DMS 273 treated with DMSO at 0.1 percent for 48 hours (cell line): ENCODE results near the gene SMAD6.

Experiments
- DNase-seq: peaks from one replicate; lab custom pipeline; 2025; lab: John Stamatoyannopoulos, UW

Gene SMAD6

DNA sequence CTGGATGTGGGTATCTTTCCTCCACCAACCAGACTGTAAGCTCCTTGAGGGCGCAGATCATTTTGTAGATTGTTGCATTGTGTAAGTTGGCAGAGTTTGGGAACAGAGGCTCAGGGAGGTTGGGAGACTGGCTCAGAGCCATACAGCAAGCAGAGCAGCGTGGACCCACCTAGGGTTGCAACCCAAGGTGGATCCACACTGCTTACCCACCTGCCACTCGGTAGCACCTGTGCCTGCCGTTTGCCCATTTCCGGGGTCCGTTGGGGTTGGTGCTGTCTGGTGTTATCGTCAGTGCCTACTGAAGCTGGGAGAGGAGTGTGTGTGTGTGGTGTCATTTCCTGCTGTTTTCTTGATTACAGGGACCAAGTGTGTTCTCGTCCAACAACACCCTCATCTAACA lies 19.0 kb downstream of the SMAD6 start:
- DNase-seq: no peak

DNA sequence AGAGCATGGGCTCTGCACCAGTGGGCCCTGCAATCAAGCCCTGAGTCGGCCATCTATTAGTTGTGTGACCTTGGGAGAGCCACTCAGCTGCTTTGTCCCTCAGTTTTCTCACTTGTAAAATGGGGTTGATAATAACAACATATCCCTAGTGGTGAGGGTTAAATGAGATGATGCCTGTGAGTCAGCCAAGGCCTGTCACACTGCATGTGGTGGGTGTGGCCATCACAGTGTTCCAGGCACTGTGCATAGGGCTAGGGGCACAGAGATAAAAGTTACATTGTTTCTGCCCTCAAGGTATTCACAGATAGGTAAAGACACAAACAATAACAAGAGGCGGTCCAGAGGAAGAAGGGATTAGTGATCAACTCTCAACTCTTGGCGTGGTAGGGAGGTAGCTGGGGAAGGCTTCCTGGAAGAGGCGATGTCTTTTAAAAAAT lies 19.5 kb downstream of the SMAD6 start:
- DNase-seq: no peak

DNA sequence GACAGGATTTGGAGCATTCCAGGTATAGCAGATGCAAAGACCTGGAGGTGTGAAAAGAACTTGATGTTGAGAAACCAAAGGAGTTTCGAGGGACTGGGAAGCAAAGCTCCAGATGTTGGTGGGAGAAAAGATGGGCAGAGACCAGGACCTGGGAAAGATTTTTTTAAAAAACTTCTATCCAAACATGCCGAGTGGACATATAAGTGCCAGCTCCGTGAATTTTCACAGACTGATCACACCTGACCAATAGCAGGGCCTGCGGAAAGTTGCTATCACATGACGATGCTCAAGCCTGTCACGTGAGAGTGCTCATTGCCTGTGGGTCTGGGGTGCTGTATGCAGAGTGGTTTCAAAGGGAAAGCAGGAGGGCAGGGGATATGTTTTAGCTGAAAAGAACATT lies 19.9 kb downstream of the SMAD6 start:
- DNase-seq: no peak

GRCh38 chr15:66722757-66723540 lies 20.9 kb downstream of the SMAD6 start:
- DNase-seq: no peak

DNA sequence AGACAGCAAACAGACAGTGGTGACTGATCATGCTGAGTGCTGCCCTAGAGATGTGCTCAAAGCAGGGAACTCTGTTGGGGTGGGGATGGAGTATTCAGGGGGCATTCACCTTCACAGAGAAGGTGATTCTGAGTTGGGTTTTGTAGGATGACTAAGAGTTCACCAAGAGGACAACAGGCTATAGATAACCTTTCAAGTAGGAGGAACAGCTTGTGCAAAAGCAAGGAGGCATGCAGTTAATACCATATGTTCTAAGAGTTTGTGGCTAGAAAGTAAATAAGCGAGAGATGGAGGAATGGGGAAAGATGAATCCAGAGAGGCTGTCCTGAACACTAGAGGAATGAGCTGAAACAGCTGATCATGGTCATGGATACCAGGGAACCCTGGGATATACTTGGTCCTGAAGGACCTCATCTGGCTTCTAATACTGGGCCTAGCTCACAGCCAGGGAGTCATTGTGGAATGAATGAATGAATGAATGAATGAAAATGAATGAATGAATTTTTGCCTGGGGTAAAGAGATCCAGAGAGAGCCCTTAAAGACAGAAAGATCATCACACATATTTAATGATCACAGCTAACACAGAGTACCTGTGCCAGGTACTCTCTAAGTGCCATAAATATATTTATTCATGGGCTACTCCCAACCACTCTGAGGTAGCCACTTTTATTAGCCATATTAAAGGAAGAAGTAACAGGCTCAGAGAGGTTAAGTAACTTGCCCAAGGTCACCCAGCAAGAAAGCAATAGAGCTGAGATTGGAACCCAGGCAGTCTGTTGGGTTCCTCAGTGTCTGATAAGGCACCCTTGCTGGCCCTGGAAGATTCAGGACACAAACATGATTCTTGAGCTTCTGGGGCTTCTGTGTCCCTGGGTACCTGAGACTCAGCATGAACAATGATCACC lies 22.0 kb downstream of the SMAD6 start:
- no peak for DNase-seq

- no peak for DNase-seq
Measured at GRCh38 chr15:66724732-66725463, 22.9 kb downstream of the SMAD6 start.

DNA sequence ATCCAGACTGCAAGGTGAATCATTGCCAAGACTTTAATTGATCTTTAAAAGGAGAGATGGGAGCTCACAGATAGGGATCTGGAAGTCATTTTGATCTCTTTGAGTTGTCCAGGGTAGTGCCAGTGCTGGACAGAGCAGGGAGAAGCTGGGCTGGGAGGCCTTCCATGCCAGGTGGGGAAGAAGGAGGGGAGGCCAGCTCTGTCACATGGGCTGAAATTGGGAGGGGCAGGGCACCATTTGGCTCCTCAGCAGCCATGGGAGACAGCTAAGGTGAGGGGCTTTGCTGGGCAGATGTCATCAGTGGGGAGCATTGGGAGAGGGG lies 23.4 kb downstream of the SMAD6 start:
- no peak for DNase-seq

DNA sequence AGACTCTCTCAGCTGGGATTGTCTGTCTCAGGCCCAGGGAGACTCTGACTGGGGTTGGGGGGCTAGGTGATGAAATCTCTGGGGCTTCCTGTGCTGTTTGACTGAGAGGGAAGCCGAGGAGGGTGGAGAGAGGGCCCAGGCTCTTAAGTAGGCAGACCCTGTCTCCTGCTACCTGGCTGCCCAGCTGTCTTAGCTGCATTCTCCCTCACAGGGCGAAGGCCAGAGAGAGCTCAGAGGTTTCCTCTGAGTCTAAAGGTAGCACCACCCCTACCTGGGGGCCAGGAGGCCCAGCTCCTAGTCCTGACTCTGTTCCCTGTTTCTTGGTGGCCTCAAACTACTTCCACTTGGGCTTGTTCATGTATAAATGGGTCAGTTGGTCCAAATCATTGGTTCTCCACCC lies 24.4 kb downstream of the SMAD6 start:
- no peak for DNase-seq

DNA sequence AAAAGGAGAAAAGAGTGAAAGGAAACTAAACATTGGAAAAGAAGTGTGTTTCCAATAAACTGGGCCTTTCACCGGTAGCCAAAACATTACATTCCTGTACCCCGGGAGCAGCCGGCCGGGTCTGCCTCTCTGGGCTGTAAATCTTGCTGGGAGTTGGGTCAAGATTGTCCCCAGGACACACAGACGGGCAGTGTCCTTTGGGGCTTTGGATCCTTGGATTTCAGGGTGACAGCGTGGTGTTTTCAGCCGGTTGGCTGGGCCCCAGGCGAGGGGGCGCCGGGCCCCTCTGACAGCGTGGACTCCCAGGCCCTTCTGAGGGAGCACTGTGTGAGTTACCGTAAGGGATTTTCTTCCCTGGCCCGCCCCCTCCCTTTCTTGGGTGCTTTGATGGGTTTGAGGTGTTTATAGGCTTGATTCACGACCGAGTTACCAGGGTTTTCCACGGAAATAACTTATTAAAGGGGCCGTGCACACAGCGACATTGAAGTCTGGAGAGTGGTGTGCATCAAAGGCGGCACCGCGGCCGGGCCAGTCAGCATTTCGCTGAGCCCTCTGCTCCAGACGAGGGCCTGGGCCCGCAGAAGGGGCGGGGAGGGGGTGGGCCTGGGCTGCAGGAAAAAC lies 27.4 kb downstream of the SMAD6 start:
- no peak for DNase-seq

DNA sequence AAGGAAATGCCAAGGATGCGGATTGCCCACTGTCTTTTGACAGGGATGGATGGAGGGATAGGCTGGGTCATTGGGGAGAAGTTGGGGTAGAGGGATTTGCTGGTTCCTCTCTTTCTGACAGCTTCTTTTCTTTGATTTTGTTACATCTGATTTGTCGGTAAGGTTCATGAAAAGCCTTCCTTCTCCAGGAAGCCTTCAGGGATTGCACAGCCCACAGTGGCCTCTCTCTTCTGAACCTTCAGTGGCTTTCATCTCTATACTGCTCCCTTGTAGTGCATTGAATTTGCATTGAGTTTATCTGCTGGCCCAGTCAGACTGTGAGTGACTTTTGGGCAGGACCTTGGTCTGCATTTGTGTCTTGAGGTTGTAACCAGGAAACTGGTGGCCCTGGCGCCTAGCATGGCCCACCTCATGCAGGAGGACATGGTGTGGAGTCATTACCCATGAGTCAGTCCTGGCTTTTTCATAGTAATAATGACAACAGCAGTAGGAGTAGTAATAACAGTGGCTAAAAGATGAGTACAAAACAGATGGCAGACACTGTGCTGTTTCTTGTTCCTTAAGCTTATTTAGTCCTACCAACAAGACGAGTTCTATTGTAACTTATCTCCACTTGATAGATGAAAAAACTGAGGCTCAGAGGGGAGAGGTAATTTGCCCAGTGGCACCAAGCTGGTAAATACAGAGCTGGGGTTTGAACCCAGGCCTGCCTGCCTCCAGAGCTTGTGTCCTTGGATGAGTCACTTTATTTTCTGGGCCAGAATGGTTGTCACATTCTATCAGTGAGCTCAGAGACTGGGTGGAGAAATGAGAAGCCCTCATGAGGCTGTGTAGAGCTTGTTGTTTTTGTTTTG lies 28.4 kb downstream of the SMAD6 start:
- no peak for DNase-seq

DNA sequence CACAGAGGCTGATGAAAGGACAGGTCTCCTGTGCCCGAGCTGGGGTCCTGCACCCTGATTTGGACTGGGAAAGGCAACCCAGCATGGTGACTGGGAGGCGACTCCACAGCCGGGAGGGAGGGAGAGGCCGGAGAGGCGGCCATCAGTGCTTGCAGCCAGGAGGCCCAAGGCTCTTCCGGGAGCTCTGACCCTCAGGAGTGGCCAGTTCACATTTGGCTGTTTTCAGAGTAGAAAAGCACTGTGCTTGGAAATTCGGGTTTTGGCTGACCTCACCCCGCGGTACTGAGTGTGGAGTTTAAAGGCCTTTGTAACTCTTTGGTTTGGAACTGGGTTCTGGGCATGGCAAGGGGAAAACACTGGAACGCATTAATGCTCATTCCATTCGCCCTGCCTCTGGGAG lies 31.9 kb downstream of the SMAD6 start:
- no peak for DNase-seq

DNA sequence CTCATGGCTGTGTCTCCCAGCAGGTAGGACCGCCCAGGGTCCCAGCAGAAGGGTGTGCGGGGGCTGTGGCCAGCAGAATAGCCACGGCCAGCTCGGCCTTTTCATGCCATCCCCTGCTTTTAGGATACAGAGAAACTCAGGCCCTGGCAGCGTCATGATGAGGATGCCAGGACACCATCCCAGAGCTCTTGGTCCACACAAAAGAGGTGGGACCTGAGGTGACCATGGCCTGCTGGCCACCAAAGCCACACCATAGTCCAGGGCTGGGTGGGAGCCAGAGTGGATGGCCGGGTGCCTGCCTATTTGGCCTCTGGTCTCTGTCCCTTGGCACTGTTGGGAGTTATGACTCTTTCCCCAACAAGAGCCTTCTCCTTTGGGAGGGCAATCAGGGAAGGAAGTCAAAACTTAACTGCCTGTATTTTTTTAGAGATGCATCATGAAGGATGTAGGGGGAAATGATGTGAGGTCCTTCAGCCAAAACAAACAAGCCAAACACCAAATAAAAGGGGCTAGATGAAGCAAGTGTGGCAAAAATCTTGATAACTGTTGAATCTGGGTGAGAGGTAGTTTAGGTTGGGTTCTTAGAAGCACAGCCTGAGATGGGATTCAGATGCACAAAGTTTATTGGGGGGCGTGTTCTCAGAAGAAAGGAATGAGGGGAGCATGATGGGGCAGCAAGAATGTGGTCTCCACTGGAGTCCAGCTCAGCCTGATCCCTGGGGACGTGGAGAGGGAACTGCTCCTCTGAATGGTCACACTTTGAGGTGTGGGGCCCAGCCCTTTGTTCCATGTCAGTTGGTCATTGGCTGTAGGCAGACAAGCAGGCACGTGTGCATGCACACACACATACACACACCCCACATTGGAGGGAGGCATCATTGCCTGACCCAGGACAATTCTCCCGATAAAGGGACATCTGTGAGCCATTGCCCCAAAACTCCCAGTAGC lies 33.2 kb downstream of the SMAD6 start:
- DNase-seq: no peak

DNA sequence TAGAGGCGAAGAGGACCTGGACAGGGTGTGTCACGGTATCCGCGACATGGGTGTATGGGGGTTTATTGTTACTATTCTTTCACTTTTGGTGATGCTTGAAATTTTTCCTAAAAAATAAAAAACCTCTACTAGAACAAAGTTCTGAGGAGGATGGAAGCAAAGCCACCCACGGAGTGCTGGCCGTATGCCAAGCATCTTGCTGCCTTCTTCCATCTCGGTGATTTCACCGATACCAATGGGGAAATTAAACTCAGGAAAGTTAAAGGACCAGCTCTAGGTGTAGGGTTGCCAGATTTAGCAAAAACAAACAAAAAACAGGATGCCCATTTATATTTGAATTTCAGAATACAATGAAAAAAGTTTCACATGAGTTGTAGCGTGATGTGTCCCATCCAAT lies 33.9 kb downstream of the SMAD6 start:
- DNase-seq: no peak

DNA sequence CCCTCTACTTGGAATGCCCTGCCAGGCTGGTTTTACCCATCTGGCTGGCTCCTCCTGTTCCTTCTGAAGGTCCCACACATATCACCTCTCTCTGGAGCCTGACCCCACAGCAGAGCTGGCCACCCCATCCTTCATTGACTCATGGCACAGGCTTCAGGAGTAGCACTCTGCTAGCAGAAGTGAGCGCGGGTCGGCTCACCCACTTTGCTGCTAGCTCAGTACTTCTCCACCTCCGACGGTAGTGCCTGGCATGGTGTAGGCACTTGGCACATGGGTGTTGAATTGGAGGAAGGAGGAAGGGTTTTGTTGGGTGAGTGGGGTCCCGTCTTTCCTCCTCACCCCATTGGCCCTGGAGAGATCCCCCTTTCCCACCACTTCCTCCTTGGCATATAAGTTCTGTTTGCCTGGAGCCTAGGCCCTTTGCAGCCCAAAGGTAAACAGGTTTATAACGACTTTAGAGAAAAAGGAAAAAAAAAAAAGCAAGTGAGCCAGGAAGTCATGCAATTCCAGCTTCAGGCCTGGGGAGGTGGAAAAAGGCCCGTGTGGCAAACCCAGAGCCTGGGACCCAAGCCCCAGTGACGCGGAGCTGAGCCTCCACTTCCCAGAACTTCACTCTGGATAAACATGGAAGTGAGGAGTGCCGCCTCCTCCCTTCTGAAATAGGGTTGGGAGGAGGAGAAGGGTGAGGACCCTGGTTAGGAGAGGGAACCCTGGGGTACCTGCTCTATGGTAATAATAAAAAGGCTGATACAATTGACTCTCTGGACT lies 35.4 kb downstream of the SMAD6 start:
- DNase-seq: no peak

DNA sequence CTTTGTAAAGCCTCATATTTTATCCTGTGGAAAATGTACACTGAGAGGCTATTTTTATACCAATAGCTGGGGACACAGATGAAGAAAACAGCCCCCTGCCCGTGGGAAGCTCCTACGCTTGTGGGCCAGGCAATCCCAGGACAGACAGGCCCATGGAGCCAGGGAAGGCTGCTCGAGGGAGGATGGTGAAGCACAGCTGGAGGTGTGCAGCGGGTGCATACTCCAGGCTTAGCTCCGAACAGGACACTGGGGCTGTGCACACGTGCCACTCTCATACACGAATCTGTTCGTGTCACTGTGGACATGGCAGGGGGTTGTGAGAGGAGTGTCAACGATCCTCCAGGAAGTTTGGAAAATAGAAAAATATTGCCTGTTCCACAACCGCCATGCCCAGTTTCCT lies 36.1 kb downstream of the SMAD6 start:
- DNase-seq: no peak

- no peak for DNase-seq
Measured at GRCh38 chr15:66738595-66738994, 36.6 kb downstream of the SMAD6 start.

GRCh38 chr15:66739287-66739686 lies 37.3 kb downstream of the SMAD6 start:
- no peak for DNase-seq

GRCh38 chr15:66740802-66741201 lies 38.8 kb downstream of the SMAD6 start:
- DNase-seq: no peak

GRCh38 chr15:66741646-66742045 lies 39.6 kb downstream of the SMAD6 start:
- no peak for DNase-seq
